DND-41 (cell line): ENCODE results near the gene HECTD2.

Experiments
- ATAC-seq: fragments of 200-7000 bp; cut with Tn5 transposase; 3 replicates; pipeline ENCODE4 v1.9.1; 2021; ENCODE audit warnings: low read depth; ENCODE audit not compliant: insufficient read depth
- DNase-seq: peaks from one replicate; pipeline ENCODE4 v3.0.0-alpha.2; 2020
- H2AFZ ChIP-seq: 2 replicates; pipeline ENCODE4 v1.6.0; 2012; ENCODE audit warnings: low read depth, low read length
- H3K27ac ChIP-seq: 2 replicates; pipeline ENCODE4 v1.5.1; 2012; ENCODE audit warnings: low read length, inconsistent platforms
- H3K27me3 ChIP-seq: fragments of 200-600 bp; sonication (generic); 2 replicates; pipeline ENCODE4 v1.6.0; 2012; ENCODE audit warnings: low read length, mild to moderate bottlenecking, inconsistent platforms; ENCODE audit not compliant: insufficient read depth, poor library complexity
- H3K36me3 ChIP-seq: 2 replicates; pipeline ENCODE4 v1.5.1; 2012; ENCODE audit warnings: low read length, inconsistent platforms; ENCODE audit not compliant: insufficient read depth
- H3K4me1 ChIP-seq: 2 replicates; pipeline ENCODE4 v1.5.1; 2012; ENCODE audit warnings: mild to moderate bottlenecking, low read length; ENCODE audit not compliant: insufficient read depth
- H3K4me2 ChIP-seq: 2 replicates; pipeline ENCODE4 v1.6.0; 2012; ENCODE audit warnings: mild to moderate bottlenecking, moderate library complexity, low read length, inconsistent platforms; ENCODE audit not compliant: insufficient read depth
- H3K4me3 ChIP-seq, 2 experiments: fragments of 200-600 bp in 1 of 2; shearing (Covaris generic) in 1 of 2; 2 replicates each; pipeline ENCODE4 v1.5.1; 2012 to 2016; ENCODE audit warnings: inconsistent platforms in 2 of 2, low read length in 2 of 2, mild to moderate bottlenecking in 2 of 2, low read depth in 1 of 2, moderate library complexity in 1 of 2
- H3K79me2 ChIP-seq: 2 replicates; pipeline ENCODE4 v1.6.0; 2012; ENCODE audit warnings: low read length, inconsistent platforms; ENCODE audit not compliant: insufficient read depth
- H3K9ac ChIP-seq: 2 replicates; pipeline ENCODE4 v1.6.0; 2012; ENCODE audit warnings: low read depth, mild to moderate bottlenecking, inconsistent platforms, low read length, moderate library complexity
- H3K9me3 ChIP-seq: 2 replicates; pipeline ENCODE4 v1.5.1; 2012; ENCODE audit warnings: low read length, moderate library complexity, mild to moderate bottlenecking, inconsistent platforms; ENCODE audit not compliant: insufficient read depth, severe bottlenecking
- H4K20me1 ChIP-seq: 2 replicates; pipeline ENCODE4 v1.6.0; 2012; ENCODE audit warnings: low read length; ENCODE audit not compliant: insufficient read depth
- EZH2 ChIP-seq: IDR thresholded peaks from 3 replicates; pipeline ENCODE4 v1.6.1; 2012; ENCODE audit warnings: borderline replicate concordance, low read depth, mild to moderate bottlenecking, moderate library complexity, low read length, inconsistent platforms; ENCODE audit not compliant: severe bottlenecking
- TF ChIP-seq, protein P1 (sequence below): IDR thresholded peaks from 2 replicates; pipeline ENCODE4 v1.5.1; 2012; ENCODE audit warnings: borderline replicate concordance, low read length, moderate library complexity, mild to moderate bottlenecking; ENCODE audit not compliant: poor library complexity, severe bottlenecking; ENCODE audit errors: extremely low read depth

Gene HECTD2

GRCh38 chr10:91521439-91521838, 111.3 kb downstream of the HECTD2 start:
- DNase-seq (no peak), ATAC-seq (no peak)
- H3K9ac ChIP-seq: no peak overlapping the region
- no peak overlapping the region for H3K27ac ChIP-seq
- H3K9me3 ChIP-seq: no peaks in the 10 kb centered on the region
- H3K4me3 ChIP-seq: no peak overlapping the region
- no peaks in the 10 kb centered on the region for H3K4me1 ChIP-seq
- no peaks in the 10 kb centered on the region for H3K79me2 ChIP-seq
- no peak overlapping the region for H2AFZ ChIP-seq
- TF ChIP-seq, protein P1, sequence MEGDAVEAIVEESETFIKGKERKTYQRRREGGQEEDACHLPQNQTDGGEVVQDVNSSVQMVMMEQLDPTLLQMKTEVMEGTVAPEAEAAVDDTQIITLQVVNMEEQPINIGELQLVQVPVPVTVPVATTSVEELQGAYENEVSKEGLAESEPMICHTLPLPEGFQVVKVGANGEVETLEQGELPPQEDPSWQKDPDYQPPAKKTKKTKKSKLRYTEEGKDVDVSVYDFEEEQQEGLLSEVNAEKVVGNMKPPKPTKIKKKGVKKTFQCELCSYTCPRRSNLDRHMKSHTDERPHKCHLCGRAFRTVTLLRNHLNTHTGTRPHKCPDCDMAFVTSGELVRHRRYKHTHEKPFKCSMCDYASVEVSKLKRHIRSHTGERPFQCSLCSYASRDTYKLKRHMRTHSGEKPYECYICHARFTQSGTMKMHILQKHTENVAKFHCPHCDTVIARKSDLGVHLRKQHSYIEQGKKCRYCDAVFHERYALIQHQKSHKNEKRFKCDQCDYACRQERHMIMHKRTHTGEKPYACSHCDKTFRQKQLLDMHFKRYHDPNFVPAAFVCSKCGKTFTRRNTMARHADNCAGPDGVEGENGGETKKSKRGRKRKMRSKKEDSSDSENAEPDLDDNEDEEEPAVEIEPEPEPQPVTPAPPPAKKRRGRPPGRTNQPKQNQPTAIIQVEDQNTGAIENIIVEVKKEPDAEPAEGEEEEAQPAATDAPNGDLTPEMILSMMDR: no peak
- no peak for TF ChIP-seq EZH2
- no peak overlapping the region for H3K4me2 ChIP-seq
- no peaks in the 10 kb centered on the region for H3K36me3 ChIP-seq
- H3K27me3 ChIP-seq: no peaks in the 10 kb centered on the region
- no peaks in the 10 kb centered on the region for H4K20me1 ChIP-seq

- H3K9ac ChIP-seq: no peak overlapping the region
- no peak overlapping the region for H3K4me2 ChIP-seq
- no peaks in the 10 kb centered on the region for H3K9me3 ChIP-seq
- no peak; the same call in 2 of the 3 replicates for ATAC-seq
- no peaks in the 10 kb centered on the region for H4K20me1 ChIP-seq
- H2AFZ ChIP-seq: no peak overlapping the region
- no peak overlapping the region for H3K4me3 ChIP-seq
- TF ChIP-seq, protein P1: no peak
- TF ChIP-seq EZH2: no peak
- H3K79me2 ChIP-seq: no peaks in the 10 kb centered on the region
- H3K27ac ChIP-seq: no peak overlapping the region
- no peak for DNase-seq
- H3K36me3 ChIP-seq: no peaks in the 10 kb centered on the region
- H3K4me1 ChIP-seq: no peaks in the 10 kb centered on the region
- peaks cover 4% of the 10 kb centered on the region for H3K27me3 ChIP-seq
Measured at GRCh38 chr10:91525896-91526712, 116.0 kb downstream of the HECTD2 start.

- H3K27me3 ChIP-seq: peaks cover 4% of the 10 kb centered on the region
- H3K4me3 ChIP-seq: no peak overlapping the region
- ATAC-seq (no peak), DNase-seq (no peak)
- no peaks in the 10 kb centered on the region for H3K79me2 ChIP-seq
- H3K9ac ChIP-seq: no peak overlapping the region
- H3K4me1 ChIP-seq: no peaks in the 10 kb centered on the region
- TF ChIP-seq, protein P1: no peak
- no peak for TF ChIP-seq EZH2
- no peak overlapping the region for H2AFZ ChIP-seq
- H3K36me3 ChIP-seq: no peaks in the 10 kb centered on the region
- H4K20me1 ChIP-seq: no peaks in the 10 kb centered on the region
- H3K9me3 ChIP-seq: no peaks in the 10 kb centered on the region
- H3K27ac ChIP-seq: no peak overlapping the region
- no peak overlapping the region for H3K4me2 ChIP-seq
Measured at GRCh38 chr10:91528080-91528479, 117.9 kb downstream of the HECTD2 start.
